Uterus (tissue), 4 donors: ENCODE data around the gene LYRM9. TPM values are rescaled to one million over a fixed set of nuclear protein-coding genes. Genes with fewer than 3 reads are reported as not detected.

Experiments used
- DNase-seq, 2 donors: peaks; one replicate each; pipeline ENCODE4 v3.0.0-alpha.2; 2019 to 2020
- H3K27ac ChIP-seq, 2 donors: fragments of 200-600 bp; sonication (generic); 1 replicate in 1 of 2; 2 replicates in 1 of 2; pipeline ENCODE4 v1.5.1; 2016 to 2018
- H3K27me3 ChIP-seq, 2 donors: fragments of 200-600 bp; sonication (generic); one replicate each; pipeline ENCODE4 v1.5.1; 2018 to 2019; ENCODE audit warnings: control low read depth in 1 of 2
- H3K36me3 ChIP-seq, 2 donors: fragments of 200-600 bp; sonication (generic); one replicate each; pipeline ENCODE4 v1.5.1; 2019; ENCODE audit warnings: control low read depth in 1 of 2
- H3K4me1 ChIP-seq, 2 donors: fragments of 200-600 bp; sonication (generic); one replicate each; pipeline ENCODE4 v1.5.1; 2018 to 2019; ENCODE audit warnings: control low read depth in 1 of 2
- H3K4me3 ChIP-seq, 2 donors: fragments of 200-600 bp; sonication (generic); 1 replicate in 1 of 2; 2 replicates in 1 of 2; pipeline ENCODE4 v1.5.1; 2018 to 2019; ENCODE audit warnings: mild to moderate bottlenecking in 1 of 2
- H3K9me3 ChIP-seq, 2 donors: fragments of 200-600 bp; sonication (generic); one replicate each; pipeline ENCODE4 v1.5.1; 2019; ENCODE audit warnings: control low read depth in 1 of 2
- POLR2A ChIP-seq, 2 donors: fragments of 450-650 bp; IDR thresholded peaks; one replicate each; pipeline ENCODE4 v1.6.1; 2016; ENCODE audit warnings: antibody characterized with exemption in 2 of 2, mild to moderate bottlenecking in 1 of 2, moderate library complexity in 1 of 2
- intact Hi-C: fragments of 100-400 bp; cut with DNase I; formaldehyde crosslinking; loops from one replicate; pipeline ENCODE4 v1.15.1; 2023; ENCODE audit warnings: low total_unique reads
- total RNA-seq, 4 donors: library from RNA; depleted of rRNA in 3 of 4; stranded (reverse); fragments of >200 nt in 3 of 4; gene quantifications; one replicate each; pipeline versions ENCODE4 v1.1.0 to v1.2.4, GENCODE V29; 2014 to 2023
- TF ChIP-seq, protein P1 (sequence below), 4 experiments: fragments of 200-600 bp in 2 of 4; fragments of 450-650 bp in 2 of 4; sonication (generic) in 2 of 4; IDR thresholded peaks; one replicate each; pipeline ENCODE4 v1.5.1; 2016 to 2019; ENCODE audit warnings: antibody characterized with exemption in 4 of 4, mild to moderate bottlenecking in 2 of 4, moderate library complexity in 1 of 4
- donor health status: DM: yes; HTN: yes; CAD: no.

Gene LYRM9
- total RNA-seq, 4 donors from 2014 or later: 3.3 to 31.4 (median 25.6) TPM

DNA sequence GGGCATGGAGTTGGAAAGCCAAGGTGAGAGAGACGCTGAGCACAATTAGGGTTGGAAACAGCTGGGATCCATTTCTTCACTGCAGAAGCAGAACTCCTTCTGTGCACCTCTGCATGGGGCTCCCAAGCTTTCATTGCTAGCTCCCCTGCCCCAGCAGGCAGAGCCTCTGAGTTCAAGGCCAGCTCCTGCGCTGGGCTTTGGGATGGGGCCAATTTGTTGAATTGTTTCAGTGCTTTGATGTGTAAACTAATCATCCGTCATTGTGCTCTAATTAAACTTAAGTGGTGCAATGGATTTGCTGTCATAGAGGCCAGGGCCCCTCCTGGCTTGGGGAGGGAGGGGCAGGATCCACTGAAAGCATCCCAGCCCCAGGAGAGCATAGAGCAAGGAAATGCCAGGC is 13.5 kb upstream of the LYRM9 start:
- H3K4me3 ChIP-seq: no peak overlapping the region
- H3K27ac ChIP-seq: no peak overlapping the region
- no peaks in the 10 kb centered on the region for H3K4me1 ChIP-seq
- H3K27me3 ChIP-seq: no peaks in the 10 kb centered on the region
- TF ChIP-seq, protein P1, sequence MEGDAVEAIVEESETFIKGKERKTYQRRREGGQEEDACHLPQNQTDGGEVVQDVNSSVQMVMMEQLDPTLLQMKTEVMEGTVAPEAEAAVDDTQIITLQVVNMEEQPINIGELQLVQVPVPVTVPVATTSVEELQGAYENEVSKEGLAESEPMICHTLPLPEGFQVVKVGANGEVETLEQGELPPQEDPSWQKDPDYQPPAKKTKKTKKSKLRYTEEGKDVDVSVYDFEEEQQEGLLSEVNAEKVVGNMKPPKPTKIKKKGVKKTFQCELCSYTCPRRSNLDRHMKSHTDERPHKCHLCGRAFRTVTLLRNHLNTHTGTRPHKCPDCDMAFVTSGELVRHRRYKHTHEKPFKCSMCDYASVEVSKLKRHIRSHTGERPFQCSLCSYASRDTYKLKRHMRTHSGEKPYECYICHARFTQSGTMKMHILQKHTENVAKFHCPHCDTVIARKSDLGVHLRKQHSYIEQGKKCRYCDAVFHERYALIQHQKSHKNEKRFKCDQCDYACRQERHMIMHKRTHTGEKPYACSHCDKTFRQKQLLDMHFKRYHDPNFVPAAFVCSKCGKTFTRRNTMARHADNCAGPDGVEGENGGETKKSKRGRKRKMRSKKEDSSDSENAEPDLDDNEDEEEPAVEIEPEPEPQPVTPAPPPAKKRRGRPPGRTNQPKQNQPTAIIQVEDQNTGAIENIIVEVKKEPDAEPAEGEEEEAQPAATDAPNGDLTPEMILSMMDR (IDR thresholded peaks at IDR 0.05): no peak
- TF ChIP-seq POLR2A (IDR thresholded peaks at IDR 0.05): no peak
- no peaks in the 10 kb centered on the region for H3K36me3 ChIP-seq
- no peak for DNase-seq
- intact Hi-C loops: no loop called here
- H3K9me3 ChIP-seq: no peaks in the 10 kb centered on the region

DNA sequence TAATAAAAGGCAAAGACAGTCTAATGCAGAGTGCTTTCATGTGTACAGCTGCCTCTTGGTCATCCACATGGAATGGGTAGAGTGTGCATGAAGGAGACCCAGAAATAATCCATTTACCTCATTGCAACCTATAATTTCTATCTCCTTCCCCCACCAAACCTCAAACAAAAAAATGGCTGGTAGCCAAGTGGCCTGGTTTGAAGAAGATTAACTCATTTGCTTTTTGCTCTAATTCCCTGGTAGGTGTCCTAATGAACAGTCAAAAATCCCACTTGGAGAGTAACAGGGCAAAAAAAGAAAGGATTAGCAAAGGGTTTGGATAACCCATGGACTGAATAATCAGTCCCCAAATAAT is 13.0 kb upstream of the LYRM9 start:
- H3K4me3 ChIP-seq: no peak overlapping the region
- no peaks in the 10 kb centered on the region for H3K9me3 ChIP-seq
- no peak overlapping the region for H3K27ac ChIP-seq
- no peaks in the 10 kb centered on the region for H3K4me1 ChIP-seq
- intact Hi-C loops: no loop called here
- DNase-seq: no peak
- TF ChIP-seq, protein P1 (IDR thresholded peaks at IDR 0.05): no peak
- TF ChIP-seq POLR2A (IDR thresholded peaks at IDR 0.05): no peak
- no peaks in the 10 kb centered on the region for H3K36me3 ChIP-seq
- no peaks in the 10 kb centered on the region for H3K27me3 ChIP-seq

DNA sequence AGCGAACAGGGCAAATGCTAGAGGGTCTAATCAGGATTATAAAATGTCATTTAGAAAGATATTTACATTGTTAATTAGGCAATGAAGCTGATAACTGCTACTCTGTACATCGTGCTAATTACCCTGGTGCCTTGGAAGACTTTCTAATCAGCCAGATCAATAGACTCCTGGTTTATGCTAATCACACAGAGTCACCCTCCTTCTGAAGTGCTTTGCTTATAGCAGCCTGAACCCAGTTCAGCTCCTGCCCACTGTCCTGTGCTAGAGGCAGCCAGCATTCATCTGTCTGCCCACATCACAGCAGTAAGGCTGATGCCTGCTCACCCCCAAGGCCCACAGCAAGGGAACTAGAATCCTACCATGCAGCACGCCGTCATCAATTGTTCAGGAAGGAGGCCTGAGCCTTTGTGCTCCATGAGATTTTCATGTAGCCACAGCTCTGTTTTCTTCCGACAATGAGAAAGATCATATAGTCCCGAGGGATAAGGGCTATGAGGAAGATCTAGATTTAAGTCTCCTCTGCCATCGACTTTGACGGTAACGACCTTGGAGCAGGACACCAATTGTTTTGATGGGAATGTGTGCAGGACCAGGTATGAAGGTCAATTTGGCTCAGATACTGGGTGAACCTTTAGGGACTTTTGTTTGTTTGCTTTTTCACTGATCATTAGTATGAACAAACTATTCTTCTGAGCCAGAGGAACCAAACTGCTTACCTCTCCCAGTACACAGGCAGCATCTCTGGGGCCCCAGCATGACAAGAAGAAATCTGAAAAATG is 12.5 kb upstream of the LYRM9 start:
- no peaks in the 10 kb centered on the region for H3K9me3 ChIP-seq
- H3K36me3 ChIP-seq: no peaks in the 10 kb centered on the region
- TF ChIP-seq, protein P1 (IDR thresholded peaks at IDR 0.05): no peak
- TF ChIP-seq POLR2A (IDR thresholded peaks at IDR 0.05): no peak
- H3K4me3 ChIP-seq: no peak overlapping the region
- no peak for DNase-seq
- intact Hi-C loops: no loop called here
- no peaks in the 10 kb centered on the region for H3K27me3 ChIP-seq
- H3K27ac ChIP-seq: no peak overlapping the region
- H3K4me1 ChIP-seq: no peaks in the 10 kb centered on the region

DNA sequence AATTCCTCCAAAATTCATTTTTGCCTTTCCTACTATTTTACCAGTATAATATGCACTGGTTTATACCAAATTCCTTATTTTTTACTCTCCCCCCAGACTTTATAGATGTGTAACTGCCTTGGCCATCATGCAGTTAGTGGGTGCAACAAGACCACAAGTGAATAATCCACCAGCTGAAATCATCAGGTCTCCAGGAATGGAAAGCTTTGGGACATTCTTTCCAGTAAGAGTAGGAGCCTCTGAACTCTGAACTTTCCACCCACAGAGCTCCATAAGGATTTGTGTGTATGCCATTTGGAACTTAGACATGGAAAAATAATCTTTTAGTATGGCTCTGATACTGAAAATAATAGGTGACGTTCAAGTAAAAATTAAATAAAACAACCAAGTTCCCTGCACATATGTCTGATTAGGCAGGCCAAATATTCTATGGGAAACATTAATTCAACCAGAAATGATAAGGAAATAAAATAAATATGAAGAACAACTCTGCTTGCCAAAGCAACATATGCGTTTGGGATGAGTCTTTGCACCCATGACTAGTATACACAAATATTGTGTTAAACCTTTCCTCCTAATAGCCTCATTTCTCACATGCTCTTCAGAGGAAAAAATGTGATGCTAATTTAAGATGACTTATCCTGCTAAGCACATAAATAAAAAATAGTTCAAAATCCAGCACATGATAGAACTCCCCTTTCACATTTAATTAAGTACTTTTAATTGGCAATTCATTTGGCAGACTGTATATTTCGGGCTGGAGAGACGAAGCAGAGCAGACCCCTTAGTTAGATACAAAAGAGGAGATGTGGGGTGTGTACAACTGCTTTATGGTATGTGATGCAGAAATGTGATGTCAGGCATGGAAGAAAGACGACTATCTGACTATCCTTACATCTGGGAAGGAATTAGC is 11.6 kb upstream of the LYRM9 start:
- no peak for DNase-seq
- Histone ChIP-seq H3K4me1 (no peaks in the 10 kb centered on the region), H3K27me3 (no peaks in the 10 kb centered on the region), H3K36me3 (no peaks in the 10 kb centered on the region), H3K4me3 (no peak overlapping the region), H3K27ac (no peak overlapping the region), H3K9me3 (no peaks in the 10 kb centered on the region)
- no peak for TF ChIP-seq POLR2A (IDR thresholded peaks at IDR 0.05)
- TF ChIP-seq, protein P1 (IDR thresholded peaks at IDR 0.05): no peak
- intact Hi-C loops: no loop called here

DNA sequence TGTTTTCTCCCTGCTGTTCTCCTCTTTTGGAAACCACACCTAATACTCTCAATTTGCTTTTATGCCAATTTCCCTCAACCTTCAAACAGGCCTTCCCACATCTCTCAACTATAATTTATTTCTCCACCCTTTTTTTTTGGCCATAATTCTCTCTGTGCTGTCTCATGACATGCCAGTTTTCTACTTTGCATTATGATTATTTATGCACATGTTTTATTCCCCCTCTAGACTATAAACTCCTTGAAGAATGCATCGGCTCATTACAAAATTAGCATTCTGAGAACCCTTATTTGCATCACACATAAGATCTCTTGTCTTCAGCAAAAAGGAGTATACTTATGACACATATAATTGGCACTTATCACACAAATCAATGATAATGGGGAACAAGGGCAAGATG is 10.9 kb upstream of the LYRM9 start:
- no peaks in the 10 kb centered on the region for H3K36me3 ChIP-seq
- no peaks in the 10 kb centered on the region for H3K9me3 ChIP-seq
- H3K27ac ChIP-seq: no peak overlapping the region
- H3K4me1 ChIP-seq: no peaks in the 10 kb centered on the region
- no peaks in the 10 kb centered on the region for H3K27me3 ChIP-seq
- intact Hi-C loops: no loop called here
- TF ChIP-seq, protein P1 (IDR thresholded peaks at IDR 0.05): no peak
- no peak for TF ChIP-seq POLR2A (IDR thresholded peaks at IDR 0.05)
- H3K4me3 ChIP-seq: no peak overlapping the region
- no peak for DNase-seq
